HCT116 (cell line): ENCODE results near the gene GRIA4.

ENCODE experiments used
- ATF3 ChIP-seq: IDR thresholded peaks from 2 replicates; pipeline ENCODE4 v1.6.1; 2012
- EZH2phosphoT487 ChIP-seq: fragments of 200-600 bp; IDR thresholded peaks from 2 replicates; pipeline ENCODE4 v1.6.1; 2018; ENCODE audit warnings: antibody characterized with exemption, borderline replicate concordance
- POLR2AphosphoS5 ChIP-seq: IDR thresholded peaks from 2 replicates; pipeline ENCODE4 v1.6.1; 2011; ENCODE audit warnings: mild to moderate bottlenecking, low read depth, low read length, moderate library complexity
- SIN3A ChIP-seq: IDR thresholded peaks from 2 replicates; pipeline ENCODE4 v1.6.1; 2012; ENCODE audit warnings: low read depth
- SP1 ChIP-seq: IDR thresholded peaks from 2 replicates; pipeline ENCODE4 v1.6.1; 2012; ENCODE audit warnings: low read depth
- YY1 ChIP-seq: IDR thresholded peaks from 2 replicates; pipeline ENCODE4 v1.6.1; 2011; ENCODE audit warnings: low read length, low read depth, moderate library complexity, mild to moderate bottlenecking; ENCODE audit not compliant: insufficient replicate concordance; ENCODE audit errors: extremely low read depth
- TF ChIP-seq, protein P1 (sequence below), 3 experiments: fragments of 200-600 bp in 1 of 3; sonication (generic) in 1 of 3; IDR thresholded peaks in 2 of 3; conservative IDR thresholded peaks in 1 of 3; 2 replicates each; pipeline ENCODE4 v1.5.1; 2012 to 2017; ENCODE audit warnings: low read depth in 2 of 3, low read length in 2 of 3, antibody characterized with exemption in 1 of 3, borderline replicate concordance in 1 of 3, control low read depth in 1 of 3, mild to moderate bottlenecking in 1 of 3, mixed read lengths in 1 of 3, mixed run types in 1 of 3, moderate library complexity in 1 of 3; ENCODE audit not compliant: insufficient read depth in 1 of 3

DNA sequence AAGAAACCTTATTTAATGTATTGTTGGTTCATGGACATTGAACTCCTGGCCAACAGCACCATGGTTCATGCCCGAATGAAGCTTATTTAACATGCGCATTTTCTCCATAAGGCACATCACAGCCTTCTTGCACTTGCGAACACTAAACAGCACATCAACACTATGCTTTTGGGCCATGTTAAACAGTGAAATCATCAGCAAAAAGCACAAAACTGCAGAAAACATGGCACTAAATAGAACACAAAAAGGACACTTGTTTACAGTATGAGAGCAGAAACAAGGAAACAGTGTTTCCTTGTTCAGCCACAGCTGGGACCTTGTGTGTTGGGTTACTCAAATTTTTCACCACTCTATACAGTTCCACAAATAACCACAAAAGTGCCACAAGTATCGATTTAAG lies 289.9 kb downstream of the GRIA4 start:
- TF ChIP-seq SIN3A (no peak), SP1 (no peak), POLR2AphosphoS5 (no peak), EZH2phosphoT487 (no peak), YY1 (no peak), ATF3 (no peak)
- TF ChIP-seq, protein P1, sequence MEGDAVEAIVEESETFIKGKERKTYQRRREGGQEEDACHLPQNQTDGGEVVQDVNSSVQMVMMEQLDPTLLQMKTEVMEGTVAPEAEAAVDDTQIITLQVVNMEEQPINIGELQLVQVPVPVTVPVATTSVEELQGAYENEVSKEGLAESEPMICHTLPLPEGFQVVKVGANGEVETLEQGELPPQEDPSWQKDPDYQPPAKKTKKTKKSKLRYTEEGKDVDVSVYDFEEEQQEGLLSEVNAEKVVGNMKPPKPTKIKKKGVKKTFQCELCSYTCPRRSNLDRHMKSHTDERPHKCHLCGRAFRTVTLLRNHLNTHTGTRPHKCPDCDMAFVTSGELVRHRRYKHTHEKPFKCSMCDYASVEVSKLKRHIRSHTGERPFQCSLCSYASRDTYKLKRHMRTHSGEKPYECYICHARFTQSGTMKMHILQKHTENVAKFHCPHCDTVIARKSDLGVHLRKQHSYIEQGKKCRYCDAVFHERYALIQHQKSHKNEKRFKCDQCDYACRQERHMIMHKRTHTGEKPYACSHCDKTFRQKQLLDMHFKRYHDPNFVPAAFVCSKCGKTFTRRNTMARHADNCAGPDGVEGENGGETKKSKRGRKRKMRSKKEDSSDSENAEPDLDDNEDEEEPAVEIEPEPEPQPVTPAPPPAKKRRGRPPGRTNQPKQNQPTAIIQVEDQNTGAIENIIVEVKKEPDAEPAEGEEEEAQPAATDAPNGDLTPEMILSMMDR (IDR thresholded peaks at IDR 0.05 in 2 of 3, conservative IDR thresholded peaks at IDR 0.05 in 1 of 3; ENCODE audit: borderline replicate concordance in 1 of 3, insufficient read depth in 1 of 3, low read depth in 2 of 3, low read length in 2 of 3): no peak
